CD4-positive, alpha-beta memory T cell (primary cell): Measurements from ENCODE around the gene OOSP3. TPM values are rescaled to one million over a fixed set of nuclear protein-coding genes. Genes with fewer than 3 reads are reported as not detected.
"Not testable (repeated sequence)": the region's sequence is repeated elsewhere in the genome, so short reads cannot be mapped to it uniquely, and the experiment has no call there.

Source experiments
- CTCF ChIA-PET: fragments of 350-600 bp; sonication (Branson Sonifier 250); formaldehyde crosslinking; loops from one replicate; lab custom pipeline; 2021; ENCODE audit warnings: inconsistent platforms; ENCODE audit not compliant: partially characterized antibody; lab: Charles Lee
- POLR2A ChIA-PET: fragments of 350-600 bp; sonication (Branson Sonifier 250); formaldehyde crosslinking; loops from one replicate; lab custom pipeline; 2021; ENCODE audit not compliant: partially characterized antibody; lab: Charles Lee
- DNase-seq, 5 donors: peaks; one replicate each; pipeline versions ENCODE4 v3.0.0 to v3.0.0-alpha.2; 2020 to 2022; ENCODE audit warnings: mixed read lengths in 1 of 5
- H3K27ac ChIP-seq: one replicate; pipeline ENCODE4 v1.7.0; 2013; ENCODE audit warnings: low read depth, low read length
- H3K27me3 ChIP-seq: 2 replicates; pipeline ENCODE4 v1.7.0; 2013; ENCODE audit warnings: mild to moderate bottlenecking, low read length, moderate library complexity; ENCODE audit not compliant: insufficient read depth
- H3K36me3 ChIP-seq: 2 replicates; pipeline ENCODE4 v1.7.0; 2013; ENCODE audit warnings: mild to moderate bottlenecking, low read length, moderate library complexity; ENCODE audit not compliant: insufficient read depth
- H3K4me1 ChIP-seq: 2 replicates; pipeline ENCODE4 v1.7.0; 2013; ENCODE audit warnings: mild to moderate bottlenecking, low read length, moderate library complexity; ENCODE audit not compliant: insufficient read depth
- H3K4me3 ChIP-seq, 2 donors: one replicate each; pipeline ENCODE4 v1.7.0; 2013; ENCODE audit warnings: low read length in 2 of 2, mild to moderate bottlenecking in 1 of 2
- H3K9me3 ChIP-seq, 2 donors: one replicate each; pipeline ENCODE4 v1.7.0; 2013; ENCODE audit warnings: low read length in 2 of 2, control low read depth in 1 of 2; ENCODE audit not compliant: control insufficient read depth in 1 of 2
- H3K27ac Mint-ChIP-seq, 7 donors: one replicate each; pipeline ENCODE4 v1.8.0; 2020 to 2021; ENCODE audit warnings: mixed read lengths in 7 of 7, mild to moderate bottlenecking in 6 of 7, inconsistent platforms in 3 of 7, moderate library complexity in 3 of 7
- H3K27me3 Mint-ChIP-seq, 2 donors: one replicate each; pipeline ENCODE4 v1.8.0; 2020 to 2021; ENCODE audit warnings: mixed read lengths in 2 of 2
- H3K36me3 Mint-ChIP-seq, 2 donors: one replicate each; pipeline ENCODE4 v1.8.0; 2020 to 2021; ENCODE audit warnings: mixed read lengths in 2 of 2, inconsistent platforms in 1 of 2, mild to moderate bottlenecking in 1 of 2
- H3K4me1 Mint-ChIP-seq, 4 donors: one replicate each; pipeline ENCODE4 v1.8.0; 2020 to 2021; ENCODE audit warnings: mixed read lengths in 4 of 4, mild to moderate bottlenecking in 1 of 4
- H3K4me3 Mint-ChIP-seq, 8 donors: one replicate each; pipeline ENCODE4 v1.8.0; 2020 to 2021; ENCODE audit warnings: mixed read lengths in 8 of 8, mild to moderate bottlenecking in 7 of 8, moderate library complexity in 6 of 8, inconsistent platforms in 3 of 8
- H3K9me3 Mint-ChIP-seq, 8 donors: one replicate each; pipeline ENCODE4 v1.8.0; 2020 to 2021; ENCODE audit warnings: mixed read lengths in 8 of 8, mild to moderate bottlenecking in 5 of 8, inconsistent platforms in 3 of 8, moderate library complexity in 1 of 8
- intact Hi-C: fragments of 100-400 bp; cut with micrococcal nuclease; formaldehyde crosslinking; loops from one replicate; pipeline ENCODE4 v1.15.1; 2023
- polyA plus RNA-seq, 2 donors: library from polyadenylated mRNA; unstranded; fragments of 300-500 nt; fragmentation: Illumina TruSeq; gene quantifications; one replicate each; pipeline ENCODE4 v1.2.3, GENCODE V29; 2021
- total RNA-seq, 2 experiments: library from RNA; stranded (reverse); gene quantifications; one replicate each; pipeline ENCODE4 v1.2.3, GENCODE V29; 2021

Gene OOSP3
- total and polyA plus RNA-seq, 4 experiments from 2014 or later, result not detected

DNA sequence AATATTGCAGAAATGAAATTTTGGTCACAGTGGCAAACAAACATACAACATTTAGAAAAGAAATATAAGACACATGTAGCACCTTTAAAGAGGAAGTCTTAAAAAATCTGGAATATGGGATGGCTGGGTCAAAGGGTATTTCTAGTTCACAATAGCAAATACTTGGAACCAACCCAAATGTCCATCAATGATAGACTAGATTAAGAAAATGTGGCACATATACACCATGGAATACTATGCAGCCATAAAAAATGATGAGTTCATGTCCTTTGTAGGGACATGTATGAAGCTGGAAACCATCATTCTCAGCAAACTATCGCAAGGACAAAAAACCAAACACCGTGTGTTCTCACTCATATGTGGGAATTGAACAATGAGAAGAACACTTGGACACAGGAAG is 25.0 kb downstream of the OOSP3 start:
- H3K27ac Mint-ChIP-seq, H3K27me3 Mint-ChIP-seq, POLR2A ChIA-PET, H3K9me3 ChIP-seq, H3K4me3 ChIP-seq, H3K27me3 ChIP-seq, H3K27ac ChIP-seq, intact Hi-C loops, H3K4me1 Mint-ChIP-seq, H3K4me3 Mint-ChIP-seq, CTCF ChIA-PET, DNase-seq, H3K9me3 Mint-ChIP-seq, H3K36me3 ChIP-seq, H3K4me1 ChIP-seq, H3K36me3 Mint-ChIP-seq: not testable (repeated sequence)

DNA sequence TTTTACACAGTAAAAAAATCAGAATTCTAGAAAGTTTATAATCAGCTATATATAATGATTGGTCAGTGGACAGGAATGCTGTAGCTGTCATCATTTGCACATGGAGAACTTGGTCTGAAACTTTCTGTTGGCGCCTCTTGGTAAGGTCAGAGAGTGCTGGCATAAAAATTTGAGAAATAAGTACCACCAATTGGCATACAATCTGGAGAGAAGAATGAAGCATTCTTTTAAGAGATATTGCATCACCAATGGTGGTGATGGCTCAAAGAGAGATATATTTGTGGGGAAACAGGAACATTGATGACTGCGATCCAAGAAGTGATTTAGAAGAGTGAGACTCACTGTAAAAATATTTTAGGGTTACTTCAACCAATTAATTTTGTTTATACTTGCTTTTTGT is 39.9 kb downstream of the OOSP3 start:
- H3K27ac ChIP-seq, result no peak overlapping the region
- H3K9me3 Mint-ChIP-seq, result peaks cover 7 to 45% (median 30%) of the 10 kb centered on the region in 8 donors
- H3K27me3 ChIP-seq, result no peaks in the 10 kb centered on the region
- ChIA-PET POLR2A (no interaction called here), CTCF (interaction anchor here (1.1 to 2.8 kb wide), 7 partner anchors 8 to 164 kb away, joined by 3 to 22 read pairs (median 5); partner anchors contain the start of gene STX3)
- no peak overlapping the region for H3K4me3 ChIP-seq
- intact Hi-C loops, result loop anchor here (2.0 kb wide), 1 partner anchor 164 kb away; the partner anchor contains the start of gene STX3
- H3K27me3 Mint-ChIP-seq, result peaks cover 2 to 3% of the 10 kb centered on the region in 2 donors
- H3K4me1 Mint-ChIP-seq, result no peaks in the 10 kb centered on the region
- H3K4me3 Mint-ChIP-seq, result no peak overlapping the region
- H3K36me3 ChIP-seq, result no peaks in the 10 kb centered on the region
- peaks cover 0 to 6% of the 10 kb centered on the region in 2 donors for H3K9me3 ChIP-seq
- H3K27ac Mint-ChIP-seq, result no peak overlapping the region
- H3K4me1 ChIP-seq, result no peaks in the 10 kb centered on the region
- no peak for DNase-seq
- H3K36me3 Mint-ChIP-seq, result peaks cover 10 to 19% of the 10 kb centered on the region in 2 donors

DNA sequence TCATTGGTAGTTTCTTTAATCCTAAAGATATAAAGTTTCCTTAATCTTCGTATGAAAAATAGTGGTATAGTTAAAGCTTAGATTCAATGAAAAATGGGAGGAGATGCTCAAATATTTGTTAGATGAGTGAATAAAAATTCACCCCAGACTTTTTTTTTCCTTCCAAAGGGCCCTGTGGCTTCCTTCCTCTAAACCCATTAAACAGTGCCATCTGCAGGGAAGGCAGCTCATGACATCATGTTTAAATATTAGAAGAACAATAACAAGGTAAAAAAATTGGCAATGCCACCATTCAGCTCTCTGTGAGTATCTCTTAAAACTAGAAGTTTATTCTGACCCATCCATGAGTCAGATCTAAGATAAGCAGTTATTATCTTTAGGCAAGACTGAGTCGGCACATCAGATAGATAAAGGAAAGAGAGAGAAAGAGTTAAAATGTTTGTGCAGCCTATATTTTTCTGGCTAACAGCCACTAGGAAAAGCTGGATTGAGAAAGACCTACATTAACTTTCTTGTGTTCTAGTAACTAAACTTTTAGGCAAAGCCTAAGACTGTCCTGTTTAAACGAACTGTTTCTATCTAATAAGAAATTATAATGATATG is 40.5 kb downstream of the OOSP3 start:
- ChIA-PET CTCF (interaction anchor here (1.1 to 2.8 kb wide), 7 partner anchors 8 to 164 kb away, joined by 3 to 22 read pairs (median 5); partner anchors contain the start of gene STX3), POLR2A (no interaction called here)
- H3K9me3 ChIP-seq, result peaks cover 0 to 12% of the 10 kb centered on the region in 2 donors
- H3K4me1 Mint-ChIP-seq, result no peaks in the 10 kb centered on the region
- peak in 1 of 5 donors; percentile 4 for DNase-seq
- peaks cover 7 to 51% (median 34%) of the 10 kb centered on the region in 8 donors for H3K9me3 Mint-ChIP-seq
- no peak overlapping the region for H3K27ac ChIP-seq
- intact Hi-C loops, result loop anchor here (2.0 kb wide), 1 partner anchor 164 kb away; the partner anchor contains the start of gene STX3
- no peak overlapping the region for H3K4me3 ChIP-seq
- H3K27me3 ChIP-seq, result no peaks in the 10 kb centered on the region
- no peaks in the 10 kb centered on the region for H3K4me1 ChIP-seq
- H3K36me3 Mint-ChIP-seq, result peaks cover 10 to 19% of the 10 kb centered on the region in 2 donors
- H3K27me3 Mint-ChIP-seq, result peaks cover 1 to 2% of the 10 kb centered on the region in 2 donors
- no peaks in the 10 kb centered on the region for H3K36me3 ChIP-seq
- no peak overlapping the region for H3K27ac Mint-ChIP-seq
- H3K4me3 Mint-ChIP-seq, result no peak overlapping the region

DNA sequence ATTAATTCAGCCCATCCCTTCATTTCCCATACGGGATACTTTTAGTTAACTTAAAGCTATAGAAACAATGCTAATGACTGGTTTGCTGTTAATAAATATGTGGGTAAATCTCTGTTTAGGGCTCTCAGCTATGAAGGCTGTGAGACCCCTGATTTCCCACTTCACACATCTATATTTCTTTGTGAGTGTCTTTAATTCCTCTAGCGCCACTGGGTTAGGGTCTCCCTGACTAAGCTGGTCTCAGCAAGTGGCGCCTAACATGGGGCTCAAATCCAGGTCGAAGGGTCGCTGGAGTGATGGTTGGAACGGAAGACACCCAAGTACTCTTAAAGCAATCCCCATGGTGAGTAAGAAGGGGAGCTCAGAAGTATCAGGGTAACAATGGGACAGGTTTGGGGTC is 45.2 kb downstream of the OOSP3 start:
- Mint-ChIP-seq H3K9me3 (peaks cover 13 to 82% (median 65%) of the 10 kb centered on the region in 8 donors), H3K36me3 (peaks cover 16 to 23% of the 10 kb centered on the region in 2 donors), H3K27me3 (peaks cover 1 to 9% of the 10 kb centered on the region in 2 donors), H3K27ac (no peak overlapping the region), H3K4me3 (no peak overlapping the region), H3K4me1 (no peaks in the 10 kb centered on the region)
- ChIA-PET CTCF (no interaction called here), POLR2A (no interaction called here)
- intact Hi-C loops, result no loop called here
- Histone ChIP-seq H3K36me3 (no peaks in the 10 kb centered on the region), H3K4me1 (no peaks in the 10 kb centered on the region), H3K27ac (no peak overlapping the region), H3K9me3 (peaks cover 0 to 12% of the 10 kb centered on the region in 2 donors), H3K4me3 (no peak overlapping the region), H3K27me3 (no peaks in the 10 kb centered on the region)
- DNase-seq, result no peak

DNA sequence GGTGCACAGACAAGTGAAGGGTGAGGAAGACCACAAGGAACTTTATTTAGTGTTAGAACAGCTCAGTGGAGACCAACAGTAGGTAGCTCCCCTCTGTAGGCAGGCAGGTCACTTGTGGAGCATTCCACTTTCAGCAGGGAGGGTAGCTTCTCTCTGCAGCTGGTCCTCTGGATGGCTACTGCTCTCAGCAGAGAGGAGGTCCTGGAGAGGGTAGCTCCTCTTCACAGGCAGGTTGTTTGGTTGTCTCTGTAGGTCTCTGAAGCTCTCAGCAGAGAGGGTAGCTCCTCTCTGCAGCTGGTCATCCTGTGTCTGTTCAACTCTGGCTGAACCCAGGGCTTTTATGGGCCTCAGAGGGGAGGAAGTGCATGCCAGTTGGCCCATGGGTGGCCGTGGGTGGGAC is 53.1 kb downstream of the OOSP3 start:
- Histone ChIP-seq H3K27ac (no peak overlapping the region), H3K4me1 (no peaks in the 10 kb centered on the region), H3K36me3 (no peaks in the 10 kb centered on the region), H3K4me3 (no peak overlapping the region), H3K27me3 (no peaks in the 10 kb centered on the region), H3K9me3 (peaks cover 0 to 5% of the 10 kb centered on the region in 2 donors)
- Mint-ChIP-seq H3K36me3 (peaks cover 0 to 10% of the 10 kb centered on the region in 2 donors), H3K9me3 (peaks cover 4 to 35% (median 25%) of the 10 kb centered on the region in 8 donors), H3K4me3 (no peak overlapping the region), H3K27ac (no peak overlapping the region), H3K4me1 (no peaks in the 10 kb centered on the region), H3K27me3 (peaks cover 1 to 8% of the 10 kb centered on the region in 2 donors)
- DNase-seq, result no peak
- ChIA-PET CTCF (no interaction called here), POLR2A (no interaction called here)
- intact Hi-C loops, result no loop called here

DNA sequence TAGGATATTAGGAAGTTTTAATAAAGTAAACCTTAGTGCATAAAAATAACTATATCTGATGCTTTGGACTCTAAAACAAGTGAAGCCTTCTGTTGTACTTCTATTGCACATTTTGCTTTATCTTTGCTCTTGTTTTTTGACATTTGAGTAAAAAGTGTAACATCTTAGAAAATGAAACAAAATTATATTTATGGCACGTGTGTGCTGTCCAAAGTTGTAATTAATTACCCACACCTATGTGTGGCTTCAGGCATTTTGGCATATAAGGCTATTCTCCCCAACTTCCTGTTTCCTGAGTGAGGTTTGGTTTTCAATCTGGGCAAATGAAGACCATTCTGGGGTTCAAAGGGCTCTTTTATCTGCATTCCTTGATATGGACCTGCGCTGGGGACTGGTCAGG is 59.5 kb downstream of the OOSP3 start, which contains the start of gene OOSP1:
Gene OOSP1, plus strand, starts transcription at position 301 of the 400 bp plus-strand sequence. Its CDS starts 23 bp downstream, at position 324.
- Mint-ChIP-seq H3K4me1 (no peaks in the 10 kb centered on the region), H3K27me3 (peaks cover 3 to 19% of the 10 kb centered on the region in 2 donors), H3K27ac (no peak within 1 kb of the TSS), H3K4me3 (no peak within 1 kb of the TSS), H3K36me3 (no peaks in the 10 kb centered on the region), H3K9me3 (peaks cover 0 to 3% (median 0%) of the 10 kb centered on the region in 8 donors)
- Histone ChIP-seq H3K27me3 (no peaks in the 10 kb centered on the region), H3K4me1 (no peaks in the 10 kb centered on the region), H3K27ac (no peak within 1 kb of the TSS), H3K4me3 (no peak within 1 kb of the TSS), H3K9me3 (no peaks in the 10 kb centered on the region), H3K36me3 (no peaks in the 10 kb centered on the region)
- DNase-seq, result no peak
- POLR2A ChIA-PET, result no interaction called here
- CTCF ChIA-PET, result no interaction called here
- intact Hi-C loops, result no loop called here

DNA sequence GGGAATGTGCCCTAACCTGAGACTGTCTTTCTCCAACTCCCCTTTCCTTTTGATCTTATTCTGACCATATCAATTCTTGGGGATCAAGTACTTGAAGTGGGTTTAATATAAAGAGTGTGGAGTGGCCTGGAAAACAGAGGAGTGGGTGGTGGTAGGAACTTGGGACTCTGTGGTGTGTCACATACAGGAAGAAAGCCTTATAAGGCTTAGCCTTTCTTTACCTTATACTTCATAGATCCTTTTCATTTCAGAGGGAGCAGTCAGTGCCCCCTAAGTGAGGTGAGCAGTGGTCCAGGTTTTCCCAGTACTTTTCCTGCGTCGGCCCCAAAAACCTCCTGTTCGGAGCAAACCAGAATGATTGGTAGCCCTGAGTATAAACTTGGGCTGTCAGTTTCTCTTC is 60.1 kb downstream of the OOSP3 start:
- Mint-ChIP-seq H3K9me3 (peaks cover 0 to 2% (median 0%) of the 10 kb centered on the region in 8 donors), H3K4me1 (no peaks in the 10 kb centered on the region), H3K36me3 (no peaks in the 10 kb centered on the region), H3K27me3 (peaks cover 3 to 21% of the 10 kb centered on the region in 2 donors), H3K27ac (no peak overlapping the region), H3K4me3 (no peak overlapping the region)
- Histone ChIP-seq H3K9me3 (no peaks in the 10 kb centered on the region), H3K36me3 (no peaks in the 10 kb centered on the region), H3K27me3 (no peaks in the 10 kb centered on the region), H3K4me3 (no peak overlapping the region), H3K27ac (no peak overlapping the region), H3K4me1 (no peaks in the 10 kb centered on the region)
- ChIA-PET CTCF (no interaction called here), POLR2A (no interaction called here)
- intact Hi-C loops, result no loop called here
- no peak for DNase-seq
